ENCODE results near the gene CEACAM3. TPM values are rescaled to one million over a fixed set of nuclear protein-coding genes. Genes with fewer than 3 reads are reported as not detected.
A peak's percentile ranks its signal among the peaks of the same experiment; 100 is the strongest.

CEACAM3 gene
- total and polyA plus RNA-seq, 9 of the 15 experiments (the other 6 are each of a cell fraction or from before 2014, with no cell fraction given), result not detected

DNA sequence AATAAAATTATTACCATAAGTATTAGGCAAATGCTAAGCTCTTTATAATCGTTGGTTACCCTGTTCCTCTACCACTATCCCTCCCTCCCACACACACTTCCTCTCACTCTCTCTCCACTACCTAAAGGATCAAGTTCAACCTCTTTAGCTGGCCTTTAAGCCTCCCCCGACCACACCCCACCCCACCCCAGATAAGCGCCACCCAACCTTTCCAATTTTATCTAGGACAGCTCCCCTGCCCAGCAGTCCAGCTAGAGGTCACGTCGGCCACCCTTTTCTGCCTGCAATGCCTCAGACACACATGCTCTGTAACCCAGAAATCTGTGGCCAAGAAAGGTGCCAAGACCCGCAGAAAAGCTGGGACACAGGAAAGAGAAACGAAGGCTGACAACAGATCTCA, 47.0 kb downstream of the CEACAM3 start (continued):
- TF ChIP-seq, protein P1, sequence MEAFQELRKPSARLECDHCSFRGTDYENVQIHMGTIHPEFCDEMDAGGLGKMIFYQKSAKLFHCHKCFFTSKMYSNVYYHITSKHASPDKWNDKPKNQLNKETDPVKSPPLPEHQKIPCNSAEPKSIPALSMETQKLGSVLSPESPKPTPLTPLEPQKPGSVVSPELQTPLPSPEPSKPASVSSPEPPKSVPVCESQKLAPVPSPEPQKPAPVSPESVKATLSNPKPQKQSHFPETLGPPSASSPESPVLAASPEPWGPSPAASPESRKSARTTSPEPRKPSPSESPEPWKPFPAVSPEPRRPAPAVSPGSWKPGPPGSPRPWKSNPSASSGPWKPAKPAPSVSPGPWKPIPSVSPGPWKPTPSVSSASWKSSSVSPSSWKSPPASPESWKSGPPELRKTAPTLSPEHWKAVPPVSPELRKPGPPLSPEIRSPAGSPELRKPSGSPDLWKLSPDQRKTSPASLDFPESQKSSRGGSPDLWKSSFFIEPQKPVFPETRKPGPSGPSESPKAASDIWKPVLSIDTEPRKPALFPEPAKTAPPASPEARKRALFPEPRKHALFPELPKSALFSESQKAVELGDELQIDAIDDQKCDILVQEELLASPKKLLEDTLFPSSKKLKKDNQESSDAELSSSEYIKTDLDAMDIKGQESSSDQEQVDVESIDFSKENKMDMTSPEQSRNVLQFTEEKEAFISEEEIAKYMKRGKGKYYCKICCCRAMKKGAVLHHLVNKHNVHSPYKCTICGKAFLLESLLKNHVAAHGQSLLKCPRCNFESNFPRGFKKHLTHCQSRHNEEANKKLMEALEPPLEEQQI (IDR thresholded peaks at IDR 0.05), result no peak
- peak in 1 of 2 experiments; percentile 78; a peak in 2 of 4 replicates for TF ChIP-seq RCOR1 (IDR thresholded peaks at IDR 0.05; ENCODE audit: borderline replicate concordance in 1 of 2, low read depth in 2 of 2, low read length in 2 of 2)
- TF ChIP-seq TCF3 (CRISPR knock-in tag; IDR thresholded peaks at IDR 0.05), result peak; percentile 15; the same call in 1 of the 2 replicates
- TF ChIP-seq HSF4 (CRISPR knock-in tag; IDR thresholded peaks at IDR 0.05; ENCODE audit: borderline replicate concordance), result no peak
- TF ChIP-seq DACH1 (IDR thresholded peaks at IDR 0.05; ENCODE audit: partially characterized antibody), result no peak
- TF ChIP-seq SMARCA4 (IDR thresholded peaks at IDR 0.05), result peak; percentile 69; the same call in 1 of the 2 replicates
- TF ChIP-seq ARID1B (IDR thresholded peaks at IDR 0.05), result peak; percentile 77
- TF ChIP-seq SMARCE1 (IDR thresholded peaks at IDR 0.05), result peak; percentile 80; the same call in 1 of the 2 replicates
- TF ChIP-seq KDM1A (IDR thresholded peaks at IDR 0.05), result peak; percentile 46 to 60; a peak in 3 of 4 replicates
- no peak for TF ChIP-seq TAF7 (tag; IDR thresholded peaks at IDR 0.05)
- TF ChIP-seq POLR2A (conservative IDR thresholded peaks at IDR 0.05), result no peak
- TF ChIP-seq U2AF1 (optimal IDR thresholded peaks at IDR 0.05; ENCODE audit: low read depth, low read length), result no peak
- TF ChIP-seq CHD4 (IDR thresholded peaks at IDR 0.05; ENCODE audit: insufficient read depth, insufficient replicate concordance, low read depth, low read length, poor library complexity, severe bottlenecking), result no peak
- TF ChIP-seq ETV6 (IDR thresholded peaks at IDR 0.05; ENCODE audit: borderline replicate concordance in 1 of 2, low read depth in 2 of 2, low read length in 1 of 2), result peak in 1 of 2 experiments; percentile 73; a peak in 2 of 4 replicates
- no peak for TF ChIP-seq ETV6 (CRISPR knock-in tag; IDR thresholded peaks at IDR 0.05; ENCODE audit: borderline replicate concordance)
- TF ChIP-seq KLF1 (tag; IDR thresholded peaks at IDR 0.05), result peak; percentile 91
- TF ChIP-seq SPI1 (IDR thresholded peaks at IDR 0.05; ENCODE audit: borderline replicate concordance, low read depth, low read length), result peak; percentile 83
- 0 out of 2 replicates have a peak, but pooled peaks have one; percentile 24 for TF ChIP-seq GABPA (tag; conservative IDR thresholded peaks at IDR 0.05; ENCODE audit: low read depth)
- no peak for TF ChIP-seq SP1 (CRISPR knock-in tag; IDR thresholded peaks at IDR 0.05)
- TF ChIP-seq EHMT2 (IDR thresholded peaks at IDR 0.05), result 0 out of 2 replicates have a peak, but pooled peaks have one; percentile 50
- TF ChIP-seq PHB (CRISPR knock-in tag; IDR thresholded peaks at IDR 0.05), result no peak
- TF ChIP-seq RBM25 (IDR thresholded peaks at IDR 0.05; ENCODE audit: low read depth, low read length, severe bottlenecking), result no peak
- TF ChIP-seq, protein P2, sequence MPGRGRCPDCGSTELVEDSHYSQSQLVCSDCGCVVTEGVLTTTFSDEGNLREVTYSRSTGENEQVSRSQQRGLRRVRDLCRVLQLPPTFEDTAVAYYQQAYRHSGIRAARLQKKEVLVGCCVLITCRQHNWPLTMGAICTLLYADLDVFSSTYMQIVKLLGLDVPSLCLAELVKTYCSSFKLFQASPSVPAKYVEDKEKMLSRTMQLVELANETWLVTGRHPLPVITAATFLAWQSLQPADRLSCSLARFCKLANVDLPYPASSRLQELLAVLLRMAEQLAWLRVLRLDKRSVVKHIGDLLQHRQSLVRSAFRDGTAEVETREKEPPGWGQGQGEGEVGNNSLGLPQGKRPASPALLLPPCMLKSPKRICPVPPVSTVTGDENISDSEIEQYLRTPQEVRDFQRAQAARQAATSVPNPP (IDR thresholded peaks at IDR 0.05; ENCODE audit: borderline replicate concordance, insufficient read depth, insufficient read length), result no peak
- peak; percentile 36; the same call in 1 of the 2 replicates for TF ChIP-seq EP300 (IDR thresholded peaks at IDR 0.05; ENCODE audit: low read length)
- peak; percentile 46; the same call in 1 of the 2 replicates for TF ChIP-seq MTA1 (IDR thresholded peaks at IDR 0.05; ENCODE audit: borderline replicate concordance)
- TF ChIP-seq SLC30A9 (CRISPR knock-in tag; IDR thresholded peaks at IDR 0.05), result no peak
- no peak for TF ChIP-seq ZFP36 (IDR thresholded peaks at IDR 0.05; ENCODE audit: low read depth, low read length, partially characterized antibody)
- 0 out of 2 replicates have a peak, but pooled peaks have one; percentile 25 for TF ChIP-seq L3MBTL2 (IDR thresholded peaks at IDR 0.05)
- peak; percentile 41; the same call in 1 of the 2 replicates for TF ChIP-seq CBFA2T2 (conservative IDR thresholded peaks at IDR 0.05)

All from K562 (cell line).